Gastroesophageal sphincter (tissue), 3 donors: ENCODE results near the gene CD72.

Experiments
- CTCF ChIP-seq, 4 experiments: fragments of 200-600 bp in 2 of 4; fragments of 450-650 bp in 2 of 4; sonication (generic) in 1 of 4; IDR thresholded peaks; one replicate each; pipeline ENCODE4 v1.5.1; 2017 to 2019; ENCODE audit warnings: antibody characterized with exemption in 4 of 4, mild to moderate bottlenecking in 2 of 4, moderate library complexity in 2 of 4
- EP300 ChIP-seq: sonication (generic); formaldehyde crosslinking; IDR thresholded peaks from one replicate; pipeline ENCODE4 v1.6.1; 2017; ENCODE audit warnings: antibody characterized with exemption, mild to moderate bottlenecking
- POLR2A ChIP-seq, 2 donors: fragments of 450-650 bp; IDR thresholded peaks; one replicate each; pipeline ENCODE4 v1.6.1; 2017; ENCODE audit warnings: antibody characterized with exemption in 2 of 2, mild to moderate bottlenecking in 2 of 2, moderate library complexity in 1 of 2
- POLR2AphosphoS5 ChIP-seq: sonication (generic); formaldehyde crosslinking; IDR thresholded peaks from one replicate; pipeline ENCODE4 v1.6.1; 2017; ENCODE audit warnings: antibody characterized with exemption

- TF ChIP-seq CTCF (IDR thresholded peaks at IDR 0.05) = no peak
- TF ChIP-seq POLR2AphosphoS5 = peak; percentile 29
- no peak for TF ChIP-seq POLR2A (IDR thresholded peaks at IDR 0.05)
- no peak for TF ChIP-seq EP300
Observed at GRCh38 chr9:35661756-35662350, 43.6 kb upstream of the CD72 start.
